GM20431 (cell line): ENCODE results near the gene GNG7.

Experiments used
- in situ Hi-C: fragments of 300-500 bp; cut with MseI, MboI; formaldehyde crosslinking; loops from one replicate; pipeline ENCODE4 v1.15.0; 2020; ENCODE audit warnings: low sequenced_read_pairs; ENCODE audit not compliant: unreplicated experiment

Gene GNG7

GRCh38 chr19:2462635-2463421 is 239.7 kb downstream of the GNG7 start:
- in situ Hi-C loops, result no loop called here

DNA sequence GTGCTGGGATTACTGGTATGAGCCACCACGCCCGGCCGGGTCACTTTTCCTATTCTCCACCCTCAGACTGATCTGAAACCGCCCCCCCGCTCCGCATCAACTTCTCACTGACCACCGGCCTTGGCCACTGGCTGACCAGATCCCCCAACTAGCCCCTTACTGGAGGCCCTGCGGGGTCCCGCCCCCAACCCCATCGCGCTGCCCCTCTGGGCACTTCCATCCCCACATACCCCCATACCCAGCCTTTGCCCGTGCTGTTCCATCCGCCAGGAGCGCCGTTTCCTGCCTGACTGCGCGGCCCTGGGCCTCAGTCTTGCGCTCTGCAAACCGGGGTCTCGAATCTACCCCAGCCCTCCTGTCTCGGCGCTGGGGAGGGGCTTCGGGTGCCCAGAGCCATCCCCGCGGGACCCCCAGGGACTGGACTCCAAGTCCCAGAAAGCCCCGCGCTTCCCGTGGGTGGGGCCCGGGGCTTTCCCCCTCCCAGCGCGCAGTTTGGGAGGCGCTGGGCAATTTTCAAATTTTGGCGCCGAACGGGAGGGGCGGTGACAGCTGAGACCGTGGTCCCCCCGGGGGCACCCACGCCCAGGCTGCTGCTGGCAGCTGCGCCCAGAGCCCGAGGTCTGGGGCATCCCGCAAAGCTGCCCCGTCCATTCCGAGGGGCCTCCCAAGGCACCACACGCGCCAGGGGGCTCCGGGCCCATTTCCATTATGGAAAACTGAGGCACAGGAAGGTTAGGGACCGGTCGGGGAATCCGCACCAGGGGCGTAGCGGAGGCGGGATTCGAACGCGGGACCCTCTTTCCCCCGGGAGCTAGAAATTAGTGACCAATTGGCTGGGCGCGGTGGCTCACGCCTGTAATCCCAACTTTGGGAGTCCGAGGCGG is 240.5 kb downstream of the GNG7 start:
- in situ Hi-C loops, result no loop called here
